ENCODE measurements around the gene GPSM1.

The GPSM1 gene

DNA sequence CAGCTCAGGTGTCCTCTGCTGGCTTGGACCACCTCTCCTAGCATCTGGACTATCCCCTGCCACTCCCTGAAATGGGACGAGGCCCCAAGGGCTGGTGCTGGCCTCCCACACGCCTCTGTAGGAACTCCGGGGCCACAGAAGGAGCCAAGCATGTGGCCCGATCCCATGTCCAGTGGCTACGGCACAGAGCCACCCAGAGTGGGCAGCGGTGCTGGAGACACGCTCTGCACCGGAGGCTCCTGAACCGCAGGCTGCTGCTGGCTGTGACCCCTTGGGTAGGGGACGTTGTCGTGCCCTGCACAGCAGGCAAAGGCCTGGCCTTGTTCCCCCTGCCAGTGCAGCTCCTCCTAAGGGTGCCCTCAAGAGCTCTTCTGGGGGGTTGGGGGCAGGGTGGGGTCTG lies 52.6 kb downstream of the GPSM1 start:
- DNase-seq: no peak

DNA sequence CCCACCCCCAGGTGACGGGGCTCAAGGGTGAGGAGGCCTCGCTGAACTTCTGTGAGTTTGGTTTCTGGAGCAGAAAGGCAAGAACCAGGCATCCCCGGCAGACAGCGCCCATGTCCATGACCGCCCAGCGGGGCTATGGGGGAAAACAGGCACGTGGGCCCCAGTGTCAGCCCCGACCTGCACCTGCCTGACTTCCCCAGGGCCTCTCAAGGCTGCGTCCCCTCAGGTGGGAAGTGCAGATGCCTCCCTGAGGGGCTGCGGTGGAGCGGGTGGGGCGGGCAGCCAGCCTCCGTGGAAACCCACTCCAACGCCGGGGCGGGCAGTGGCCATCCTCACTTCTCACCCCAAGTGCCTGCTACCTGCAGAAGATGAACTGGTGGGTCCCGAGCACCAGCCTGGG lies 53.0 kb downstream of the GPSM1 start:
- DNase-seq: no peak

- DNase-seq: no peak
These were observed 54.0 kb downstream of the GPSM1 start for GRCh38 chr9:136381311-136381710.

DNA sequence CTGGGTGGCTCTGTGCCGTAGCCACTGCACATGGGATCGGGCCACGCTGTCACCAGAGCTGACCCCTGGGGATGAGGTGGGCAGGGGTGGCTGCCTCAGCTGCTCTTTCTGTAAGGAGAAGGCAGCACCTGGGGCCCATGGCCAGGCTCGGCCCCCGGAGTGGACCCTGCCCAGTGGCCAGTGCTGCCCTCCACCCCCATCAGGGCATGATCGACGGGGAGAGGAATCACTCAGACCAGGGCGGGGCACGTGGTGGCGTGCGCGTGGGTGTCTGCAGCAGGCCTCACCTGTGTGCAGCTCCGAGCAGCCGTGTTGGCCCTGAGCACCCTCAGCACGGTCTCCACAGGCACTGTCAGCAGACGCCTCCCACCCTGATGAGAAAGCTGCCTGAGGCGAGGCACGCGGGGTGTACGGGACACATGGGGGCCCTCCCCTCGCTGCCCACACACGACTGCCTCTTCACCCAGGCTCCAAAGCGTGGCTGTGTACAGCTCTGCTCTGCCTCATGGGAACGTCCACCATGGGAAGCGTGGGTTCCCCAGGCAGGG lies 54.7 kb downstream of the GPSM1 start:
- DNase-seq: no peak

DNA sequence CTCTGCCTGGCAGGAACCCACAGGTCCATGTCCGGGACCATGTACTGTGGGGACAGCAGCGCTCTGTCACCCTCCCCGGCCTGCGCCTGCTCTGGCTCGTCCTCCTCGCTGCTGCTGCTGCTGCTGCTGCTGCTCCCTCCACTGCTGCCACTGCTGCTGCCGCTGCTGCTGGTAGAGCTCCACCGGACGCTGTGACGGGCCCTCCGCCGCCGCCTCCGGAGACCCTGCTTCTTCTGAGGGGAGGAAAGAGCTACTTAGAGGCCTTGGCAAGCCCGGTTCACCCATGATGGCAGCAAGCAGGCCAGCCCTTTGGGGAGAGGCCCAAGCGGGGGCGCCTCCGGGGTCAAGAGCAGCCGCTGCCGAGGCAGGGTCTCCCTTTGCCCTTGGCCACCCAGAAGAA lies 56.1 kb downstream of the GPSM1 start:
- DNase-seq: no peak

DNA sequence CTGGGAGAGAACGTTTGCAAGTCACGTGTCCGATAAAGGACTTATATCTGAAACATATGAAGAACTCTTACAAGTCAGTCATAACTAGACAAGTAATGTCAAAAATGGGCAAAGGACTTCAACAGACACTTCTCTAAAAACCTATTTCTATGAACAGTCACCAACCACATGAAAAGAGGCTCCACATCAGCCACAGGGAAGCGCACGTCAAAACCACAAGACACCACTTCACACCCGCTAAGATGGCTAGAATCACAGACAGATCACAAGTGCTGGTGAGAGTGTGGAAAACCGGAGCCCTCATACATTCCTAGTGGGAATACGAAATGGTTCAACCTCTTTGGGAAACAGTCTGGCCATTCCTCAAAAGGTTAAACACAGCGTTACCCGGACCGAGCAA lies 57.7 kb downstream of the GPSM1 start:
- DNase-seq: peak; percentile 57 to 60

DNA sequence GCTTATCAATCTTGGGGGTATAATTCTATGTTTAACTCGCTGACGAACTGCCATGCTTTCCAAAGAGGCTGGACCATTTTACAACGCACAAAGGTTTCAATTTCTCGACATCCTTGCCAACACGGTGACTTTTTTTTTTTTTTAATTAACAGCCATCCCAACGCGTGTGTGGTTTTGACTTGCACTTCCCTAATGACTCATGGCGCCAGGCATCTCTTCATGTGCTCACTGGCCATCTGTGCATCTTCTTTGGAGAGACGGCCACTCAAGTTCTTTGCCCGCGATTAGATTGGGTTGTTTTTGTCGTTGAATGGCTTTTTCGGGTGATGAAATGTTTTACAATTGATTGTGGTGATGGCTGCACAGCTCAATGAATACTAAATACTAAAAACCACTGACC lies 58.7 kb downstream of the GPSM1 start:
- DNase-seq: no peak

- DNase-seq: no peak
These were observed 59.9 kb downstream of the GPSM1 start for GRCh38 chr9:136387217-136387616.

GRCh38 chr9:136389396-136389795 lies 62.1 kb downstream of the GPSM1 start:
- no peak for DNase-seq

DNA sequence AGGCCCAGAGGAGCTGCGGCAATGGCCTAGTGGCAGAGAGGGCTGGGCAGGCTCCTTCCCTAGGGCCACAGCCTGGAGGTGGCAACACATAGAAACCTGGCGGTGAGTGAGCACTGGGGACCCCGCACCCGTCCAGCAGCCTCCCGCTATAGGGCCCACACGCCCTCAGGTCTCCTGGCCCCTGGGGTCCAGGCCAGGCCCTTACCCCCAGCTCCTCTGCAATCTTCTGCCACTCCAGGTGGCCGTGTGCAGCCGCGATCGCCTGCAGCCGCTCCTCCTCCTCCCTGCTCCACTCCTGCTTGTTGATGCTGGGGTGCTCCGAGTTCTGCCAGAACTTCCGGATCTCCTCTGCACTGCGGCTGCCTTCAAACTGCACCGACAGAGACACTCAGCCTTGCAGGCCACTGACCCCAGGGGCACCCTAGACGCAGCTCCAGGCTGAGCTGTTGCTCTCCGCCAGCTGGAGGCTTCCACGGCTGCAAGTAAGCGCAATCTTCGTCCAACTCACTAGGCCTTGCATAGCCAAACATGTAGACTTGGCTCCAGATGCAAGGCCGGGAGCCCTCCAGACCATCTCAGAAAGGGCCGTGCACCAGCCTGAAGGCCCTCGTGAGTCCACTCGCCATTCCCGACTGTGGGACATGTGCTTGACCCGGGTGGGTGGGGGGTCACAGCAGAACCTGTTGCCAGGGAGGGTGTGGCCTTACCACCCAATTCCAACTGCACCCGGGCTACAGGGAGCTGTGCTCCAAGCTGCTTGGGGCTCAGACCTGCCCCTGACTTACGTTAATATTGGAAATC lies 64.6 kb downstream of the GPSM1 start:
- DNase-seq: no peak

DNA sequence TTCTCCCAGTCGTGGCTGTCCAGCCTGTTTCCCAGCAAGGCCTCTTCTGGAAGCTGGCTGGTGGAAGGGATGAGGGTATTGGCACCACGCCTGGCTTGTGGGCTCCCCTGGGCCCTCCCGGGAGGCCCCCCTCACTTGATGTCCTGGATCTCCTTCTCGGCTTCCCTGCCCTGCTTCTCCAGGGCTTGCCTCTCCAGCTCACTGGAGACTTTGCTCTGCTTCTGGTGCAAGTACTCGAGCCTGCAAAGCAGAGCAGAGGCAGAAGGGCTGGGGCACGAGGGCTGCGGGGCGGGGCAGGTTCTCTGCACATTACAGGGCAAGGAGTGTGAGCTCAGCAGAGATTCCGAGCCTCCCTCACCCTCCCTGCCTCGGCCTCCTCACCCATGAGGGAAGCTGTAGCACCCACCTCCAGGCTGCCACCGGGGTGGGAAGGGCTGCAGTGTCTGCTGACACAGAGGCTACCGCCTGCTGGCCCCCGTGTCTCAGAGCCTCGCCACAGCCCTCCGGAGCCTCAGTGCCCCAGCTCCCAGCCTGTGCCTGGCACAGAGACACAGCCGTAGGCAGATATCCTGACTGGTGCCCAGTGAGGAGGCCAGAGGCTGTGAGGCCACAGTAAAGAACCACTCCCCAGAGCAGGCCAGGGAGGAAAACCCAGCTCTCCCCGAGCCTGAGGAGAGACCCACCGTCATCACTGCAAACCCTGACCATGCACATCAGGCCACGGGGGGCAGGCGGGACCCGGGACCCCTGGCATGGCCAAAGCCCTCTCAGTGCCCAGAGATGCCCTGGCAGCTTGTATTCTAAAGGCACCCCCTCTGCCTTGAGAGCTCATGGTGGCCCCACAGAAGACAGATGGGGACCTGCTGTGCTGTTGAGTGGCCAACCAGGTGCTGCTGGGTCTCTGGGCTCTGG lies 65.5 kb downstream of the GPSM1 start:
- DNase-seq: no peak

DNA sequence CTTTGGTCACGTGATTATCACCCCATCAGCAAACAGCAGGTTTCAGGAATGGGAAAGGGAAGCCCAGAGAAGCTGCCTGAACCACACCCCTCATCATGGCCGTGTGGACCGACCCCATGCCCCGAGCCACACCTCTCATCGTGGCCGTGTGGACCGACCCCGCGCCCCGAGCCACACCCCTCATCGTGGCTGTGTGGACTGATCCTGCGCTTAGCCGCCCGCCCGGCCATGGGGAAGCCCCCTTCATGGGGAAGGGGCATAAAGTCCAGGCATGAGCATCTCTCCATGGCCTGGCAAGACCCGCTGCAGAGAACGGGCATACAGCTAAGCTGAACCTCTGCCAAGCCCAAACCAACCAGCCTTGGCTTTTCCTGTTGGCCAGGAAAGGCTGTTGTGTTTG lies 66.2 kb downstream of the GPSM1 start:
- DNase-seq: no peak

DNA sequence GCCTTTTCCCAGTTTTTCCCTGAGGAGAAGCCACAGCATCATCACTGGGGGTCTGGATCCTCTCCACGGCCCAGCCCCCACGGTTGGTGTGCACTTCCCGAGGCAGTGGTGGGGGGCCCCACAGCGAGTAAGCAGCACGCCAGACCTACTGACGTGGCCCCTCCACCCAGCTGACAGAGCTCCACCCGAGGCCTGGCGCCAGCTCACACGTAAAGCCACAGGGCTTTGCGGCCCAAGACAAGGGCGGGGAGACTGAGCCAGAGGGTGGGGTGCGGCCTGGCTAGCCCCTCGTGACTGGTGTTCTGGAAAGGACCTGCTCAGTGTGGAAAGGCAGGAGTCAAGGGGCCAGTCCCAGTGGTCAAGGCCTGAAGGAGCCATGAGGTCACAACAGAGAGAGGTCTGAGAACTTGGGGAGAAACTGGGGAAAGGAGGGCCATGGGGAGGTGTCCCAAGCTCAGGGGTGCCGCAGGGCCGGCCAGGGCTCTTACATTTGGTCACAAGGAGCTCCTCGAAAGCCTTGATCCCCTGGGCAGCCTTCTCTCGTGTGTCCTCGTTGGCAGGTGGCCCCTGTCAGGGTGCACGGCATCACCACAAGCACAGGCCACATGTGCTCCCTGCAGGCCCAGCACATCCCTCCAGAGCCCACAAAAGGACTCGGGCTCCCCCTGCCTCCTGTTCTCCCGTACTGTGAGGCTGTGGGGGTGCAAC lies 67.1 kb downstream of the GPSM1 start:
- DNase-seq: no peak

- DNase-seq: no peak
These were observed 67.6 kb downstream of the GPSM1 start for GRCh38 chr9:136395020-136395340.

DNA sequence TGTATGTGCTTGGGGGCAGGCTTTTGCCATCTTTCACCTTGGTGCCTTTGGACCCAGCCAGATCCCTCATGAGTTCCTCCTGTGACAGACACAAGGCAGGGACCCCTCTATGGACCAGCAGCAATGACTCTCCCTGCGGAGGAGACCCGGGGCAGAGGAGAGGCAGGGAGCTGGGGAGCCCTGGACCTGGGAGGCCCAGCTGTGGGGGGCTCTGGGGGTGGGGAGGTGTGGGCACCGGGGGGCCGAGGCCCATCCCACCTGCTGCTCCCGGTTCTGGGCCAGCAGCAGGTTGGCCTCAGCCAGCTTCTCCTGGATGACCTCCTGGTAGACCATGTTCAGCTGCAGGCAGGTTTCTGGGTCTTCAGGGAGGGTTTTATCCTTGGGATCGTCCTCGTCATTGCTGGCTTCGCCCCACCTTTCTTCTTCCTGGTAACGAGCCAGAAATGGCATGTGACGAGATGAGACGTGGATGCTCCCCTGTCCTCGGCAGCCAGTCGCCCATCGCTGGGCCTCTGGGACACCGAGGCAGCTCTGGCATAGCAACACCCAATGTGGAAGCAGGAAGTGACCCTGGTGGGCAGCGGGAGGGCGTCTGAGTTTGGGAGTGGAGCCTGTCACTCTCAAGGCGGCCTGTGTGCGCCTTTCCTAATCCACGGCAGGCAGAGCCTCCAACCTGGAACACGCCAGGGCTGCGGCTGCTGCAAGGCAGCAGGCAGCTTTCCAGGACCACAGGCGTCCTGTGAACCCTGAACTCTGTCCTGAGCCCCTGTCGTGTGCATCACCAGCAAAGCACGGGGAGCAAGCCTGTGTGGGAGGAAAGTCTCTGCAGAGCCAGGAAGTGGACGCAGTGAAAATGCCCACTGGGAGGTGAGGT lies 68.2 kb downstream of the GPSM1 start:
- no peak for DNase-seq

DNA sequence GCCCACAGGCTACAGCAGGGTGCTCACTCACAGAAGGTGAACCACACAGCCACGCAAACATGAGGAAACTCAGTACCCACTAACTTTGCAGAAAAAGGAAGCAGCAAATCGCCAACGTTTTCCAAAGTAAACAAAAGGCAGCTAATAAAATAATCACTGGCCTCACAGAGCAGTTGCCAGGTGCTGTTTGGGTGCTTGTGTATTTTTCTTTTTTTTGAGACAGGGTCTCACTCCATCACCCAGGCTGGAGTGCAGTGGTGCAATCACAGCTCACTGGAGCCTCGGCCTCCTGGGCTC lies 68.8 kb downstream of the GPSM1 start:
- DNase-seq: no peak

DNA sequence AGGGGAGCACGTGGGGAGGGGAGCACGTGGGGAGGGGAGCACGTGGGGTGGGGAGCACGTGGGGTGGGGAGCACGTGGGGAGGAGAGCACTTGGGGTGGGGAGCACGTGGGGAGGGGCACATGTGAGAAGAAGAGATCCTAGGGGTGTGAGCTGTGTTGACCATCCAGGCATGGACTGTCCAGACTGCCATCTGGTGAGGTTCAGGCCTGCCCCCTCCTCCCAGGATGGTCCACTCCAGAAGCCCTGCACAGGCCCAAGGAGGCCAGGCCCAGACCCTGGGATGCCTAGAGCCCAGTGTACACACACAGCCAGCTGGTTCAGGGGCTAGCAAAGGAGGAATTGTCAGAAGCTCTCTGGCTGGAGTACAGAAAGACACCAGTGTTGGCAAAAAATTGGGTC lies 70.3 kb downstream of the GPSM1 start:
- DNase-seq: no peak

GRCh38 chr9:136398286-136398685 lies 70.9 kb downstream of the GPSM1 start:
- DNase-seq: no peak

DNA sequence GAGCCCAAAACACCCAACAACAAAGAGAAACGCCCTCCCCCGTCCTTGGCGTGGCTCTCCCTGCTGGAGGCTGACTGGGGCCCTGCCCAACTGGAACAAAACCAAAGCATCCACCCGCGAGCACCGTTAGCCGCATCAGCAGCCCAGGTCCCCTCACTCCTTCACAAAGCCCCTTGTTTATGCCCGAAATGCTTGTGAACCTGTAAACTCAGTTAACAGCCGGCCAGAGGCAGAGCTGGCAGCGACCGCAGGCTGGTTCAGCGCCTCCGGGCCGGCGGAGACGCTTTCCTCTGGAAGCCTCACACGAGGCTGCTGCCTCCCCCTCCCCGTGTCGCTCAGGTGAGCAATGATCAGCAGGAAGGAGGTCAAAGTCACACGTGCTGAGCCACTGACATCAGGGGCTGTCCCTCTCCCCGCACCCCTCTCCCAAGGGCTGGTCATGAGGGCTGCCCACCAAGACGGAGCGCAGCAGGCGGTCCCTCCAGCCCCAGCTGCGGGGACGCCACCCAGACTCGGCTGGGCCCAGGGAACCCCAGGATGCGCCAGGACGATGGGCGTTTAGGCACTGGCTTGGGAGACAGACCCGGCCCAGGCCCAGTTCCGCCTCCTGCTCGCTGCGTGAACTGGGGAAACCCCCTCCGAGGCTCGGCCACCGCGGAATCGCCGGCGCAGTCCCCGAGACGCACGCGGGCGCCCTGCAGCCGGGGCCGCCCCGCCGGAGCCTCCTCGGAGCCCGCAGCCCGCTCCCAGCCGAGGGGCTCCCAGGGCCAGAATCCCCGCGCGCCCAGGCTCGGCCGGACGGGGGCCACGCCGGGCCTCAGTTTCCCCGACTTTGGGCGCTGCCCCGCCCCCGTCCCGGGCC lies 72.1 kb downstream of the GPSM1 start:
- peak; percentile 55 to 63 for DNase-seq

- peak; percentile 91 to 93 for DNase-seq
These were observed 72.9 kb downstream of the GPSM1 start, which contains the start of gene SNAPC4 for GRCh38 chr9:136400038-136400834. SNAPC4 (minus strand) TSS chr9:136400170; CDS start chr9:136398428, 1,742 bp downstream.
